Measurements from ENCODE around the gene MEAK7.

The MEAK7 gene, protein sequence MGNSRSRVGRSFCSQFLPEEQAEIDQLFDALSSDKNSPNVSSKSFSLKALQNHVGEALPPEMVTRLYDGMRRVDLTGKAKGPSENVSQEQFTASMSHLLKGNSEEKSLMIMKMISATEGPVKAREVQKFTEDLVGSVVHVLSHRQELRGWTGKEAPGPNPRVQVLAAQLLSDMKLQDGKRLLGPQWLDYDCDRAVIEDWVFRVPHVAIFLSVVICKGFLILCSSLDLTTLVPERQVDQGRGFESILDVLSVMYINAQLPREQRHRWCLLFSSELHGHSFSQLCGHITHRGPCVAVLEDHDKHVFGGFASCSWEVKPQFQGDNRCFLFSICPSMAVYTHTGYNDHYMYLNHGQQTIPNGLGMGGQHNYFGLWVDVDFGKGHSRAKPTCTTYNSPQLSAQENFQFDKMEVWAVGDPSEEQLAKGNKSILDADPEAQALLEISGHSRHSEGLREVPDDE

DNA sequence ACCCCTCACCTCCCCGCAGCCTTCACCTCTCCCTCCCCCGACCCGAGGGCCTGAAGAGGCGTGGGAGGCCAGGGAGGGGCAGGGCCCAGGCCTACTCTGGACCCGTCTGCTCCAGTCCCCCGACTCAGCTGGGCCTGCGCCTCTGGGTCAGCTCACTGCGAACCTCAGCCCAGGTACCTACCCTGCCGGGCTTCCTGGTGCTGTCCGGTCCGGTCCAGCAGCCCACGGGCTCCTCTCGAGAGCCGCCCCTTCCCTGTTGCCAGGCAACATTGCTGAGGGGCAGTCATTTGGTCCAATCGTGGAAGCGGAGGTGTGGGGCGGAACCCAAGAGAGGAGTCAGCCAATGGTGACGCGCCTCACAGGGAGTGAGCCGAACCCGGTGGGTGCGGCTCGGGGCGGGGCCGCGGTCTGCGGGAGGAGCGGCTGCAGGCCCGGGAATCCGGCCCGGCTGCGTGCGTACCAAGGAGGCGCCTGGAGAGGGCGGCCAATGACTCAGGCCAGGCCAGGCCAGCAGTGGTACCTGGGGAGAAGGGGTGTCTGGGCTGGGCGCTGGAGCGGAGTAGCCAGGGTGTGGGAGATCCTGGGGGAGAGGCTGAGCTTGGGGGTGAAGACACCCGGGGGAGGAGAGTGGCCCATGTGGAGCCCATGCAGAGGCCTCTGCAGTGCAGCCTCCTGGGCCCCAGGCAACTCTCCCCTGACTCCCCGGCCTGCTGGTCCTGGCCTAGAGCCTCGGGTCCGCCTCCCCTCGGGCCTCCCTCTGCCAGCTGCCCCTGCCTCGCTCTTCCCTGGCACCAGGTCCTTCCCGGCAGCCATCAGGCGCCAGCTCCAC lies at the start of gene MEAK7:
MEAK7 (minus strand) TSS at position 240 of the 829 bp plus-strand sequence. CDS start 6,573 bp downstream, outside the sequence.
- peak; percentile 92 for DNase-seq (ENCODE audit: low read depth)

DNA sequence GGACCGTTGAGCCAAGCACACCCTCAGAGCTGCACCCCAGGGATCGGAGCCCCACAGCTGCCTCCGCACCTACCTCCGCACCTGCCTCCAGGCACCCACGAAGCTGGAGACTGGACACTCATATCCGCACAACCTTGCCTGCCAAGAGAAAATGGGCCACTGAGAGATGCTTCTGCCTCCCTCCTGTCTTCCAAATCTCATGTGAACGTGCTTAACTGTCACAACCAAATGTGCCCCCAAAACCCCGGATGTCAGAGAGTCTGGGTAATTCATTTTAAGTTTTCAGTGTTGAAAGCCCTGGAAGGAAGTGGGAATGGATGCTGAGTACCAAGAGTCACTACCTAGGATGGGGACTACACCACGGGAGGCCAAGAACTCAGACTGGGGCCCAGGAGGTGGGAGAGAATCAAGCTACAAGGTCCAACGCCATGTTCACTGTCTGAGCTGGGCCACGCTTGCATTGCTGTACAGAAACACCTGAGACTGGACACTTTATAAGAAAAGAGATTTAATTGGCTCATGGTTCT lies 49.5 kb upstream of the MEAK7 start:
- no peak for DNase-seq (ENCODE audit: low read depth)

DNA sequence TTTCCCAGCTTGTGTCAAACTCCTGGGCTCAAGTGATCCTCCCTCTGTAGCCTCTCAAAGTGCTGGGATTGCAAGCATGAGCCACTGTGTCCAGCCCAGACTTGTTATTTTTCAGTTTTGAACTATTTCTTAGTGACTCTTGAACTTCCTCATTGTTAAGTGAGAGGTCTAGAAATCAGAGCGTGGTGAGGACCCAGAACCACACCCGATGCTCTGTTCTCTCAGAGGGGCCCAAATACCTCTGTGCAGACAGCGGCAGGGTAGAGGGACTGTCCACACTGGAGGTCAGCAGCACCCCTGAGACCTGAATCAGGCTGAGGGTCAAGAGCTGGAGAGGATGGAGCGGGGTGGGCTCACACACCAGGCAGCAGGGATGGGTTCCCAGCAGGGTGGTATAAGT lies 47.7 kb upstream of the MEAK7 start:
- no peak for DNase-seq (ENCODE audit: low read depth)

DNA sequence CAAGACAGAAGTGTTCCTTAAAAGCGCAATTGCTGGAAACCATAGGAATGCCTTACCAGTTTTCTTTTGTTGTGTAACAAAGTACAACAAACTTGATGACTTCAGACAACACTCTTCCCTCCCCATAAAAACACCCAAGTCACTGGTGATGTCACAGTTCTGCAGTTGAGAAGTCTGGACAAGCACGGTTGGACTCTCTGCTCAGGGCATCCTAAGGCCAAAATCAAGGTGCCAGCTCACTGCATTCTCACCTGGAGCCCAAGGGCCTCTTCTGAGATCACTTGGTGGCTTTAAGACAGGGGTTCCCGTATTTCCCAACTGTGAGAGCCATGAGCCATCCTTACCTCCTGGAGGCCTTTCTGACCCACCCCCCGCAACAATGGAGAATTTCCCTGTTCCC lies 45.6 kb upstream of the MEAK7 start:
- no peak for DNase-seq (ENCODE audit: low read depth)

DNA sequence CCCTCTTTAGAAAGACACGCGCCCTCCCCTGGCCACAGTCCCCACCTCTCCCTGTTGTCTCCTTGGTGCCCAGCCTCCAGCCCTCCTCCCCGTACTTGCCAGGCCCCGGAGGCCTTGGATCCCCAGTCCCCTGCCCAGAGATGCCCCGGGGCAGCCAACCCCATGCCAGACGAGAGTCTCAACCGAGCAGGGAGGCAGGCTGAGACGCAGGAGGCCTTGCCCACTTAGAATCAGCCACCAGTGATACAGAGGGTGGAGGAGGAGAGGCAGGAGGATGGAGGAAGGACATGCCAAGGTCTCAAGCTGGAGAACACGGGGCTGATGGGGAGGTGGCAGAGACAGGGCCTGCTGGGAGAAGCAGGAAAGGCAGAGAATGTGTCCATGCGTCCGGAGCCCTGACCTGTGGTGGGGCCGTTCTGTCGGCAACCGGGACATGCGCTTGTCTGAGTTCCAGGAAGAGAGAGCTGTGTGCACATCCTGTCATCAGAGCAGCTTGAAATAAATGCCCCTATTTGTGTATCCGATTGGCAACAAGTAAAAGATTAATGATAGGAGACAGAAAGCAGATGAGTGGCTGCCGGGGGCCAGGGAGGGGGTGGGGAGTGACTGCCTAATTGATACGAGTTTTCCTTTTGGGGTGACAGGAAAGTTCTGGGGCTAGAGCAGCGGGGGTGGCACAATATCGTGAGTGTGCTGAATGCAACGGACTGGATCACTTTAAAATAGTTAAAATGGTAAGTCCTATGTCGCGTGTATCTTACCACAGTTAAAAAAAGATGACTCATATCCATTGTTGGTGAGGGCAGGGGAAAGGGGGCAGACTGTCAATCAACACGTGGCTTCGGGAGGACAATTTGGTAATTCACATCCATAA lies 44.7 kb upstream of the MEAK7 start:
- DNase-seq (ENCODE audit: low read depth): no peak

DNA sequence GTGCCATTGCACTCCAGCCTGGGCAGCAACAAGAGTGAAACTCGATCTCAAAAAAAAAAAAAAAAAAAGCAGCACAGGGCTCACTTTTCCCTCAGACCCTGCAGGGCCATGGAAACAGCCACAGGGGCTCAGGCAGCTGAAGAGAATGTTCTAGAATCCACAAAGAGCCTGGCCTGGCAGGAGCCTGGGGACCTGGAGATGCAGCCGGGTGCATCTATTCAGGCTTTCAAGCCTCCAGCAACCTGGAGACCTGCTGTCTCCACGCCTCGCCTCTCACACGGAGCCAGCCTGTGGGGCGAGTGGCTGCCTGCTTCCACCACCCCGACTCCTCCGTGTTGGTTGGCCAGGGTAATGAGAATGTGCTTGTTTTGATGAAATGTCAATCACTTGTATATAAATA lies 44.0 kb upstream of the MEAK7 start:
- DNase-seq (ENCODE audit: low read depth): no peak

DNA sequence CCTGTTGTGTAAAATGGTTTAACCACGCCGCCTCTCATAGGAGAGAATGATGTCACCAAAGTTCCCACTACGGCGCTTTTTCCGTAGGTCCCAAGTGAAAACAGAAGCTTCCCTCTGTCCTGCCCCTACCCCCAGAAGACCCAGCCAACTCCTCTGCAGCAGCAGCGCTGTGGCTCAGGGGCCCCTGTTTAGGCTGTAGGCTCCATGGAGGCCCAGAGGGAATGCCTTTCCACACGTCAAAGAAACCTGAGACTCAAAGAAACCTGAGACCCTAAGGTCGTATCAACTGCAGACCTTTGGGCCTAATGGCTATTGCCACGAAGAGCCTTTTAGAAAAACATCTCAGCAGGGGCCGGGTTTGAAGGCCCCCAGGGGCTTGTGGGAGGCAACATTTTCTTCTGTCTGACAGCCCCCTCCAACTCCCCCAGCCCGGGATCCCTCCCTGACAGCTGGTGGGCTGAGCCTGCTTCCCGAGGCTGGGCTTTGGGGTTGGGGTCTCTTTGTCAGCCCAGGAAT lies 43.1 kb upstream of the MEAK7 start:
- DNase-seq (ENCODE audit: low read depth): no peak

DNA sequence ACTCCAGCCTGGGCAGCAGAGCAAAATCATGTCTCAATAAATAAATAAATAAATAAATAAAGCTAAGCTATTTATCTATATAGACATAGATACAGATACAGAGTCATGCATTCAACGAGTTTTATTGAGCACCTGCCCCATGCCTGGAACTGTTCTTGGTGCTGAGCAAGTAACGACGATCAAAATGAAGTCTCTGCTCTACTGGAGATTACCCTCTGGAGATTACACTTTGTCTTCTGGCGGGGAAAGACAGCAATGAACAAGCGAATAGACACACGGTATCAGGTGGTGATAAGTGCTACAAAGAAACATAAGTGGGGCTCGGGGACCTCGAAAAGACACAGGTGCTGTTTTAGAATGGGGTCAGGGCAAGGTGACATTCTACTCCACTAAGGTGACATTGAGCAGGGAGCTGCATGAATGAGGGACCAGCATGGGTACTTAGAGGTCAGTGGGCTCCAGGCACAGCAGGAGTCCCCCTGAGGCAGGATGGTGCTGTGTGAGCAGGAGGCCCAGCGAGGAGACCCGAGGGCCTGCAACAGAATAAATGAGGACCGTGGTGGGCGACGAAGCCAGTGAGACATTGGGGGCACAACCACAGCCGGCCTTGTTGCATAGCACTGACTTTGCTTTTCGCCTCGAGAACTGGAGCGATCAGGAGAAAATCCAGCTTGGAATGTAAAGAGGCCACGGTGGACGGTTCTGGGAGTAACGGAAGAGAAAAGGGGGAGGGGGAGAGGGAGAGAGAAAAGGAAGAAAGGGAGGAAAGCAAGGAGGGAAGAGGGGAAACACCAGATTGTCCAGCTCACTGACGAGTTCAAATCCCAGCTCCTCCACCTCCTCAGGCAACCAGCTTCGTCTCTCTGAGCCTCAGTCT lies 42.4 kb upstream of the MEAK7 start:
- DNase-seq (ENCODE audit: low read depth): no peak

DNA sequence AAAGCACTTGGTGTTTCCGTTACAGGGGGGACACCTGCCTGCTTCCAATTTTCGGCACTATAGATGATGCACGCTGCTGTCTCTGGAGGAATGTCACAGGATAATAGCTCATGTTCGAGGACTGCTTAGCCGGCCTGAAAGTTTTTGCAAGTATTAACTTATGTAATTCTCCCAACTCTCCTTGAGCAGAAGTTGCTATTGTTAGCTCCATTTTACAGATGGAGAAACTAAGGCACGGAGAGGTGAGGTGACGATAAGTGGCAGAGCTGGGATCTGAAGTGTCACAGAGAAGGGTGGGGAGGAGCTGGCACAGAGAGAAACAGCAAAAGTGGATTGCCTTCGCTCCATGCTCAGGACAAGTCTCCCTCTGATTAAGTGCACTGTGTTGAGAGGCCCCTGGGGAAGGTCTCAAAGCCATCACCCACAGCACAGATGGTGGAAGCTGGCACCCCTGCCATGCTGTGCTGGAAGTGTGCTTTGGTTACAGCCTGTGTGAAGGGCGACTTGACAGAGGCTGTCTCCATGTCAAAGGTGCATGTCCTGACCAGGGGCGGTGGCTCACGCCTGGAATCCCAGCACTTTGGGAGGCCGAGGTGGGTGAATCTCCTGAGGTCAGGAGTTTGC lies 40.8 kb upstream of the MEAK7 start:
- no peak for DNase-seq (ENCODE audit: low read depth)

DNA sequence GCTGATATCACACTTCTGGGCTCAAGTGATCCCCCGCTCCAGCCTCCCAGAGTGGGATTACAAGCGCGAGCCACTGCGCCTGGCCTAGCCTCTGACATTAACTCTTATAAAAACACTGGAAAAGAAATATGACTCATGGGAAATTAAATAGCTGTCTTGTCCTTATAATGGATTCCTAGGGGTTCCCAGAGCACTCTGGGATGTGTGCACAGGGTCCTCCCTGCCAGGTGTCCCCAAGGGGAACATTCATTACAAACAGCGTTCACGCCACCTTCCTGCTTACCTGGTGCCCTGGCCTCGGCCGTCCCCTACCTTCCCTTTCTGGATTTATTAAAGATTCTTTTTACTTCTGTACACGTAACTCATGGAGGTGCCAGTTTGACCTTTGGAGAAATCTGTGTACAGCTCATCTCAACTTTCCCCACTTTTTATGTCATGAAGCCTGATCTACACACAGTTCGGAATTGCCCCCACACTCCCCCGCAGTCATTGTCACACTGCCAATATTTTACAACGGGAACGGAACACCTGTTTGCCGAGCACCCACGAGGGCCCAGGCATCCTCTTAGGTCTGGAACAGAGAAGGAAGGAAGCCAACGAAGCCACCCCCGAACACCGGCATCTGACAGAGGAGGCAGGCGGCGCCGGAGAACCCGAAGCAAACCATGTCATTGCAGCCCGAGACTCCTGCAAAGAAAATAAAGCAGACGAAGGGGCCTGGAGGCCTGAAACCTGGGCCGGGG lies 39.7 kb upstream of the MEAK7 start:
- DNase-seq (ENCODE audit: low read depth): no peak

DNA sequence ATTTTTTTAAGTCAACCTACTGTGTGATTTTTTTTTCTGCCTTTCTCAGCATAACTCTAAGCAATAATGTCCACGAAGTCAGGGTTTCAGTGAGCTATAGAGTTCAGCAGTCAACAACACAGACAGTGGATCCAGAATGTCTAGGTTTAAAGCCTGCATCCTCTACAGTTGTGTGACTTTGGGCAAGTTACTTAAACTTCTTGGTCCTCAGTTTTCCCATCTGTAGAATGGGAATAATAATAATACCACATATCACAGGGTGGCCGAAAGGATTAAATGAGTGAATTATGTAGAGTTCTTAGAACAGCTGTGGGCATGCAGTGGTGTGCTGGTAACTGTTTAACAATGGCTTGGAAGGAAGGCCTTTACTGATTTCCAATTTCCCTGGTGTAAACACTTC lies 38.8 kb upstream of the MEAK7 start:
- DNase-seq (ENCODE audit: low read depth): no peak

DNA sequence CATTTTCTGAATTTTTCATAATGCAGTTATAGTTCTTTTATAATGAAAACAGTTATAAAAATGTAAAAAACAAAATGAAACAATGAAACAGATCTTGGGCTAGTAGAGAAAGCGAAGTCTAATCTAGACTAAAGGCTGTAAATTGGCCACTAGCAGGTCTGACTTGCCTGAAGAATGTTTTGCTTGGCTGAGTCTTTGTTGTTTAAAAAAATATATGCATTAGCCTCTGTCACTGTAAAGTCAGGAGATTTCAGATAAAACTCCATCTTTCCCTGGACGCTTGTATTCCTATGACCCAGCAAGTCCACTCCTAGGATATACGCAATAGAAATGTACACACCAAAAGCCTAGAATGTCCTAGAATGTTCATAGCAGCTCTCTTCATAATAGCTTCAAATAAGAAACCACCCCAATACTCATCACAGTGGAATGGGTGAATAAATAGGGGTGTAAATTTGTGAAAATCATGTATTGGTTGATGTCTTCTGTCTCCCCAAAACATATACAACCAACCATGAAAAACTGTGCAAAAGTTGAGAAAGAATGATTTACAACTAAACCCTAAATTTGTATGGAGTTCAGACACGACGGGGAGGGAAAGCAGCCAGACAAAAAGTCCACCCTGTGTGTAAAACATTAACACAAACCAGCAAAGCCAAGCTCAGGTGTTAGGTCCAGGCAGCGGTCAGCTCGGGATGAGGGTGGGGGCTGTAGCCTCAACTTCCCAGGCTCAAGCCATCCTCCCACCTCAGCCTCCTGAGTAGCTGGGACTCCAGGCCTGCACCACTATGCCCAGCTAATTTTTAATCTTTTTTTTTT lies 37.7 kb upstream of the MEAK7 start:
- DNase-seq (ENCODE audit: low read depth): no peak

DNA sequence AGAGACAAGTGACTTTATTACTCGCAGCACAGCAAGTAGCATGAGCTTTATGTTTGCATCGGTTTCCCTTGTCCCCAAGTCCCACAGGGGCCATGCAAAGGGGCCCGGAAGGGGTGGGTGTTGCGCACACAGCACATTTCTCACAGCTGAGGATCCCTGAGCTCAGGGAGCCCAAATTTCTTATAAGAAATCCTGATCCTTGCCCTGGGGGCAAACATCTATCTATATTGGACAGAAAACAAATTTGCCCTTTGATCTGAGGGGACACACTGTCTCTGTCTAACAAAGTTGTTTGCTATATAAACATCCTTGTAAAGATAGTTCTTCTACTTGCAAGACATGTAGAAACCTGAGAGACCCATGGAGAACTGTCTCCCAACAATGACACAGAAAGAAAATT lies 35.7 kb upstream of the MEAK7 start:
- no peak for DNase-seq (ENCODE audit: low read depth)

DNA sequence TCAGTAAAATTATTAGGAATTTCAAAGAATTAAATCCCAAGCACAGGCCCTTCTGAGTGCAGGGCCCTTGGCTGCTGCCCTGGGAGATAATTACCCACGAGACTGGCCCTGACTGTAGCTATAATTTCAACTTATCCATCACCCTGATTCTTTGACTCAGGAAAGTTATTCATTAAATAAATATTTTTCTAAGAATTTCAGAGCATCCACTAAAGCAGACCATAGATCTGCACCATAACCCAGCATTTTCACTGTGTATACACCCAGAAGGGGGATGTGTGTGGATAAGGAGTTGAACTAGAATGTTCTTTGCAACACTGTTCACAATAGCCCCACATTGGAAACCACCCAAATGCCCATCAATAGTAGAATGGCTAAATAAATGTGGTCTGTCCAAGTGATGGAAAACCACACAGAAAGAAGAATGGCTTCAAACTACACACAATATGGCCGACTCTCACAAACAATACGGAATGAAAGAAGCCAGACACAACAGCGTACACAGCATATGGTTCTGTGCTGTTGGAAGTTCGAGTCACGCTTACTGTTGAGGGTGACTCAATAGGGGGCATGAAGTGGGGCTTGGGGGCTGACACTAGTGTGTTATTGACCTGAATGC lies 33.9 kb upstream of the MEAK7 start:
- DNase-seq (ENCODE audit: low read depth): no peak

DNA sequence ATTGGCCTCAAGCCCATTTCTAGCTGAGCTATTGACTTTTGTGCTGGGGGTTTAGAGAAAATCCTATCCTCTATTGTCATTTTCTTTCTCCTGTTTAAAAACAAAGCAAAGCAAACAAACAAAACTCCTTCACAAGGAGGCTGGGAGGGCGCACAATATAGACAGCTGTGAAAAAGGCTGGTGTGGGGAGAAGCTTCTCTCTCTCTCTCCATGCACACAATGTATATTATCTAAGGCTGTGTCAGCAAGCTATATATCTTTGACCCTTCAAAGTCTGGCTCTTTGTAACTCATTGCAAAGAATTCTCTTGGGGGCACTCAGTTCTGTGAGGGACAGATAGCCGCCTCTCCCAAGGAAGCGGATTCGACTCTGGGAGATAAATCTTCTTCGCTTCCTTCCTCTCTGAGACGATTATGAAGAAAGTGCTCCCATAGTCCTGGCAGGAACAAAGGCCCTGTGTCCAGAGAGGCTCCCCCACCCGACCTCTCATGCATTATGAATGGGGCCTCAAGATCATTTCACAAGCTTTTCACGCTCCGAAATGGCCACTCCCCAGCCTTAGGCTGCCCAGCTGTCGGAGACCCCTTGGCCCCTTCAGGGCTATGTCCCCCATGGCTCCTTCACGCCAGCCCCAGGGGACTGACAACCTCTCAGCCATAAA lies 33.2 kb upstream of the MEAK7 start:
- DNase-seq (ENCODE audit: low read depth): no peak

DNA sequence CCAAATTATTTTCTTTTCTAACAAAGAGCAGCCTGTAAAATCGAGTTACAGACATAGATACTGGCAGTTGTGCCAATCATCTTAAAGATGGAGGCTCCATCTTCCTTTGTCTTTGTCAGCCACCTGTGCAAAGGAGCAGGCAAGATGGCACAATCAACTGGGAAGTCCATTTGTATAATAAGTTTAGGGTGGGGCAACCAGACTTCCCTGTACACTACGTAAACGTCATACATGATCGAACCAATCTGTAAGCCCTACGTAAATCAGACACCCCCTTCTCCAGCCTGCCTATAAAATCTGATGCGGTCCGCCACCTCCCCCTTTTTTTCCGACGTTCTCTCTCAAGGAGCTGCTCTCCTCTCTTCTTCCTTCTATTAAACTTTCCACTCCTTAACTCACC lies 31.4 kb upstream of the MEAK7 start:
- no peak for DNase-seq (ENCODE audit: low read depth)

DNA sequence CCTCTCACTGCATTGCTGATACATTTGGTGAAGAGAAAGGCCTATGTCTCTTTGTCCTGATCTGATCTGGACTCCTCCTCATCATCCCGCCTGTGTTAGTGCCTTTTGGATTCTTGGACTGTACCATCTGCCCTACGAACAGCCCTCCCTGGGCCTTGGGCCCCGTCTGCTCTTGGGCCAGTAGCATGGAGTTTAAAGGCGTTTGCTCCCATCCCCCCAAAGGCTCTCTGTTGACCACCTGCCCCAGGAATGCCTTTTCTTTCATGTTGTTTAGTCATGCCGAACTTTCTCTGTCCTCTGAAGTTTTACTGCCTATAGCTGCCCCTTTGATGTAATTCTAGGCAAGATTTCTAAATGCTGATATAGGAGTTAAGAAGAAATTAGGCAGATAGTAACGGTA lies 30.9 kb upstream of the MEAK7 start:
- no peak for DNase-seq (ENCODE audit: low read depth)

DNA sequence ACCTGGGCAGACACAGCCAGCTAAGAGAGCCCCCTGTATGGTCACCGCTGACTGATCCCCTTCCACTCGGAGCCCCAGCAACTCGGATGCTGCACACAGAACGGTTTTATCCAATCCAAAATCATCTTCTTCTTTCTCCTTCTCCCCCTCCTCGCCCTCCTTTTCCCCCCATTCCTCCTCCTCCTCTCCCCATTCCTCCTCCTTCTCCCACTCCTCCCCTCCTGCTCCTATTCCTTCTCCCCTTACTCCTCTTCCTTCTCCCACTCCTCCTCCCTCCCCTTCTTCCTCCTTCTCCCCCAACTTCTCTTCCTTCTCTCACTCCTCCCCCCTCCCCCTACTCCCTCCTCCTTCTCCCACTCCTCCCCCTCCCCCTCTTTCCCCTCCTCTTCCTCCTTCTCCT lies 30.4 kb upstream of the MEAK7 start:
- no peak for DNase-seq (ENCODE audit: low read depth)
